Nucleus accumbens (tissue), 56 donors: Measurements from ENCODE around the gene OR1E2.
"Not testable (repeated sequence)": the region's sequence is repeated elsewhere in the genome, so short reads cannot be mapped to it uniquely, and the experiment has no call there.

Source experiments
- DNase-seq, 56 donors: peaks; one replicate each; lab custom pipeline; 2025; lab: John Stamatoyannopoulos, UW

The OR1E2 gene

DNA sequence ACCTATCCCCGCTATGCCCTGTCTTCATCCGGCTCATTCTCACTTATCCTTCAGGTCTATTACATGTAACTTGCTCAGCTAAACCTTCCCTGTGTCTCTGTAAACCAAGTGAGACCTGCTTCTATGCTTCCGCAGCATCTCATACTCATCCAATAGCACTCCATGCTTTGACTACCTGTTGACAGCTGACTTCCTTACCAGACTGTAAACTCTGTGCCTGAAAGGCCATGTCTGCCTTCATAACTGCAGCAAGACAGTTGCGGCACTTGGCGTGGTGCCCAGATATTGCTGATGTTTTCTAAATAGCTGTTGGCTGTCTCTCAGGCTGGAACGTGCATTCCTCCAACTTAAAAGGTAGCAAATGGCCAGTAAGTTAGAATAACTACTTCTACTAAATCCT, 33.6 kb downstream of the OR1E2 start:
- DNase-seq = no peak

DNA sequence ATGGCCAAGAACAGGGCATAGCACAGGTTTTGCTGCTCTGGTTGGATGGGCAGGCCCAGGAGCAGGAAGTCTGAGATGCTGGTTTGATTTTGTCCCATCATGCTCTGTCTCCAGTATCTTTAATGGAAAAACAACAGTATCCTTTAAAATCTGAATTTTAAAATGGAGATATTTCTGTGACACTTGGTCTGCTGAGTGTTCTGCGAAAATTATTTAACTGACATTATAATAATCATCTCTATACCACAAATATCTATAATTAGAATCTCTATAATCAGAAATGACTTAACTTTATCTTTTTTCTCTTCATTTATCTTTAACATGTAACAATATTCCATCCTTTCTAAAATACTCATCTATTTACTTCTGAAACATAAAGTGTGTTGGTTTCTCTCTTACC, 35.3 kb downstream of the OR1E2 start, which contains the start of gene OR1E1:
TSS of gene OR1E1 (minus strand) at position 101 of the 400 bp plus-strand sequence. CDS start at position 101, 0 bp downstream.
- no peak for DNase-seq

DNA sequence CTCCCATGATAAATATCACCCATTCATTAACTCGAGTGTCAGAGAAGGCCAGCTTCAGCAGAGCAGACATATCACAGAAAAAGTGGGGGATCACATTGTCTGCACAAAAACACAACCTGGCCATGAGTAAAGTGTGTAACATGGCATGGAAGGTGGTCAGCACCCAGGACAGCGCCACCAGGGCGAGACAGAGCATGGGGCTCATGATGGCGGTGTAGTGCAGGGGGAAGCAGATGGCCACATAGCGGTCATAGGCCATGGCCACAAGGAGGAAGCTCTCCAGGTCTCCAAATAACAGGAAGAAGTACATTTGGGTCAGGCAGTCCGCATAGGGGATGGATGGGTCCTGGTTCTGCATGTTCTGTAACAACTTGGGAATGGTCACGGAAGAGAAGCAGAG, 35.8 kb downstream of the OR1E2 start:
- DNase-seq = not testable (repeated sequence)

DNA sequence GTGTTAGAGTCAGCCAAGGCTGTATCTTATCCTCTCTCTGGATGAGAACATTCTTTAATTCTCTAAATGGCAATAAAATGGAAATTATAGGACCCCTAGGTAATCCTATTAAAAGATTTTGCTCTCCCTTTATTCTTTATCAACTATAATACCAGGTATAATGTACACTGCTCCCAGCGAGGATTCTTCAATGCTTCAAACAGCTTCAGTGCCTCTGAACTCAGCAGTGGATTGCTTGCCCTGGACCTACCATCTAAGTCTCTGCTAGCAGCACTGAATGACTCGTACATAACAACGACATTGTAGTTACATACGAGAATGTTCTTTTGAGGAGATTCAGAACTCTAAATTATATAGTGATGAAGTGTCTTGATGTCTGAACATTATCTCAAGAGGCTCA, 43.9 kb downstream of the OR1E2 start:
- DNase-seq = no peak

DNA sequence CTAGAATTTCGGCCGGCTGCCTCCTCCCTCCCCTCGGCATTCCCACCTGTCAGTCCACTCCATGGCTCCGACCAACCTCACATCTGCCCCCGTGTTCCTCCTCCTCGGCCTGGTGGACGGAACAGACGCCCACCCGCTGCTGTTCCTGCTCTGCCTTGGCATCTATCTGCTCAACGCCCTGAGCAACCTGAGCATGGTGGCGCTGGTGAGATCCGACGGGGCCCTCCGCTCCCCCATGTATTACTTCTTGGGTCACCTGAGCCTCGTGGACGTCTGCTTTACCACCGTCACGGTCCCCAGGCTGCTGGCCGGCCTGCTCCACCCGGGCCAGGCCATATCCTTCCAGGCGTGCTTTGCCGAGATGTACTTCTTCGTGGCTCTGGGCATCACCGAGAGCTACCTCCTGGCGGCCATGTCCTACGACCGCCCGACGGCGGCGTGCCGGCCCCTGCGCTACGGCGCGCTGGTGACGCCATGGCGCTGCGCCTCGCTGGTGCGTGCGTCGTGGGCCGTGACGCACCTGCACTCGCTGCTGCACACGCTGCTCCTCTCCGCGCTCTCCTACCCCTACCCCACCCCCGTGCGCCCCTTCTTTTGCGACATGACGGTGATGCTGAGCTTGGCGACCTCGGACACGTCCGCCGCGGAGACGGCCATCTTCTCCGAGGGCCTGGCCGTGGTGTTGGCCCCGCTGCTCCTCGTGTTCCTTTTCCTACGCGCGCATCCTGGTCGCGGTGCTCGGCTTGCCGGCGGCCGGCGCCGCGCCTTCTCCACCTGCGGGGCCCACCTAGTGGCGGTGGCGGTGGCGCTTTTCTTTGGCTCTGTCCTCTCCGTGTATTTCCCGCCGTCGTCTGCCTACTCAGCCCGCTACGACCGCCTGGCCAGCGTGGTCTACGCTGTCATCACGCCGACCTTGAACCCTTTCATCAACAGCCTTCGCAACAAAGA, 47.5 kb downstream of the OR1E2 start, which contains the start of gene OR3A2:
TSS of gene OR3A2 (minus strand) at position 440 of the 948 bp plus-strand sequence.
- peak in 3 of 56 donors; percentile 3 to 18 (median 14) for DNase-seq
